ENCODE results near the gene ZNF471. TPM values are rescaled to one million over a fixed set of nuclear protein-coding genes. Genes with fewer than 3 reads are reported as not detected.

Gene ZNF471
- total and polyA plus RNA-seq, 10 of the 15 experiments (the other 5 are each of a cell fraction or from before 2014, with no cell fraction given), result 0.03 TPM; not detected in 9

DNA sequence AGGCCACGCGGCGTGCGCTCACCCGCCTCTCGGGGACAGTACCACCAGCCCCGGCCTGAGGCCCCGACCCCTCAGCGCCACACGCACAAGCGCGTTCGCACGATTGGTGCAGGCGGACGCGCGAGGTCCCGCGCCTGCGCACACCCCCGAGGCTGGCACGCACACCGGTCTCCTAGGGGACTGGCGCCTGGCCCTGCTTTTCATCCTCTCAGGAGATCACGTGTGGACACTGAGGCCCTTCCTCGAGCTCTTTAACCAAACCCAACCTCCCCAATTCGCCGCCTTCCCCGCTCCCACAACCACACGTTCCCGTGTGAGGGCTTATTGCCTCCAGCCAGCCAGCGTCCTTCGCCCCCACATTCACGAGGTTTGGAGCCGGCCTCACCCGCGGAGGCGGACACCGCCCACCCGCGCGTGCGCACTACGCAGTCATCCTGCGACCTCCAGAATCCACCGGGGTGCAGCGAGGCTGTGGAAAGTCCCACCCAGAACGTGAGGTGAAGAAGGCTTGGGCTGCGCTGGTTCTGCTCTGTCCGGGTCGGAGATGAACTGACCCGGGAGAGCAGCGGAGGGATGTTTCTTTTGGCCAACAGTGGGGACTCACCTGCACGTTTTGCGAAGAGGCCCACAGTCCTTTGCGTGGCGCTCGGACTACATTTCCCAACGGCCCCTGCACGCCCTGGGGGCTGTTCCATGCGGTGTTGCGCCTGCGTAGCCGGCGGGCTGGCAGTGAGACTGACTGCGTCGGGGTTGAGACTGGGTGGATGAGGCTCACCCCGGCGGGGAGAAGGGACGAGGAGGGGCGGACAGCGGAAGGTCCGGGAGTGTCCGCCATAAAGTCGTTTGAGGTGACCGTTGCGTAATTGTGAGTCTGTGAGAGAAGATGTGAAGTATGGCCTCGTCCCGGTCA is 30.0 kb upstream of the ZNF471 start (continued):
- no peak for TF ChIP-seq JUND (IDR thresholded peaks at IDR 0.05; ENCODE audit: low read depth, low read length)
- TF ChIP-seq NFIC (IDR thresholded peaks at IDR 0.05; ENCODE audit: low read depth, low read length), result no peak
- TF ChIP-seq CREM (IDR thresholded peaks at IDR 0.05; ENCODE audit: low read depth), result no peak
- TF ChIP-seq HDGF (IDR thresholded peaks at IDR 0.05), result no peak
- TF ChIP-seq MTA2 (IDR thresholded peaks at IDR 0.05; ENCODE audit: low read depth), result no peak
- TF ChIP-seq MEF2A (IDR thresholded peaks at IDR 0.05; ENCODE audit: insufficient read depth, low read depth, low read length), result no peak
- no peak for TF ChIP-seq STAT1 (conservative IDR thresholded peaks at IDR 0.05)
- no peak for TF ChIP-seq MAX (IDR thresholded peaks at IDR 0.05; ENCODE audit: low read depth, low read length)
- no peak for TF ChIP-seq CHD4 (IDR thresholded peaks at IDR 0.05)

- RAD21 ChIA-PET (ENCODE audit: unreplicated experiment), result no interaction called here
- CTCF ChIA-PET, result no interaction called here
- no peaks in the 10 kb centered on the region for H3K79me2 ChIP-seq (ENCODE audit: control insufficient read depth, insufficient read depth, low read length)
- no peaks in the 10 kb centered on the region for H4K20me1 ChIP-seq (ENCODE audit: control insufficient read depth, insufficient read depth)
- SMC1A ChIA-PET (ENCODE audit: uncharacterized antibody, unreplicated experiment), result no interaction called here
- H2AFZ ChIP-seq (ENCODE audit: control insufficient read depth, low read depth, low read length), result no peak overlapping the region
- H3K4me2 ChIP-seq (ENCODE audit: control insufficient read depth, insufficient read depth), result no peak overlapping the region
- no peak for FAIRE-seq
- no peak overlapping the region for H3K4me3 ChIP-seq
- TF ChIP-seq ZBTB33 (IDR thresholded peaks at IDR 0.05), result no peak
- TF ChIP-seq, protein P1, sequence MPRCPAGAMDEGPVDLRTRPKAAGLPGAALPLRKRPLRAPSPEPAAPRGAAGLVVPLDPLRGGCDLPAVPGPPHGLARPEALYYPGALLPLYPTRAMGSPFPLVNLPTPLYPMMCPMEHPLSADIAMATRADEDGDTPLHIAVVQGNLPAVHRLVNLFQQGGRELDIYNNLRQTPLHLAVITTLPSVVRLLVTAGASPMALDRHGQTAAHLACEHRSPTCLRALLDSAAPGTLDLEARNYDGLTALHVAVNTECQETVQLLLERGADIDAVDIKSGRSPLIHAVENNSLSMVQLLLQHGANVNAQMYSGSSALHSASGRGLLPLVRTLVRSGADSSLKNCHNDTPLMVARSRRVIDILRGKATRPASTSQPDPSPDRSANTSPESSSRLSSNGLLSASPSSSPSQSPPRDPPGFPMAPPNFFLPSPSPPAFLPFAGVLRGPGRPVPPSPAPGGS (IDR thresholded peaks at IDR 0.05; ENCODE audit: borderline replicate concordance, insufficient read depth, low read depth, low read length, poor library complexity, severe bottlenecking), result no peak
- intact Hi-C loops (cut with micrococcal nuclease; ENCODE audit: unreplicated experiment) (no loop called here), in situ Hi-C loops (cut with MboI) (no loop called here)
- H3K27ac ChIP-seq (ENCODE audit: control insufficient read depth, insufficient read depth), result no peak overlapping the region
- POLR2A ChIA-PET, result no interaction called here
- H3K9ac ChIP-seq (ENCODE audit: control insufficient read depth, insufficient read depth, low read length), result no peak overlapping the region
- no peak for ATAC-seq
- no peaks in the 10 kb centered on the region; the same call in 2 of the 3 replicates for H3K9me3 ChIP-seq (replicated peaks; ENCODE audit: control insufficient read depth, insufficient read depth, low read length)
- H3K4me1 ChIP-seq (ENCODE audit: control insufficient read depth, insufficient read depth, low read length), result no peaks in the 10 kb centered on the region
- H3K27me3 ChIP-seq (replicated peaks in 1 of 2; ENCODE audit: control insufficient read depth in 2 of 2, insufficient read depth in 2 of 2, low read length in 1 of 2), result no peaks in the 10 kb centered on the region
- no peak for DNase-seq (ENCODE audit: low read depth, low spot score)
- 58% methylated on average over 3 of the region's 3 CpGs for WGBS (ENCODE audit: insufficient coverage, insufficient replicate concordance, low lambda C conversion rate, missing lambda C conversion rate)
- no TSS peak for BruUV-seq (replicated peaks)
- H3K36me3 ChIP-seq (ENCODE audit: control insufficient read depth in 2 of 2, insufficient read depth in 2 of 2, low read length in 1 of 2), result no peaks in the 10 kb centered on the region
These were observed 16.3 kb upstream of the ZNF471 start for GRCh38 chr19:56491399-56491798.

Measured in GM12878 (cell line).